HG03095 (cell line): Measurements from ENCODE around the gene CRTAP.
A peak's percentile ranks its signal among the peaks of the same experiment; 100 is the strongest.
"Not testable (repeated sequence)": the region's sequence is repeated elsewhere in the genome, so short reads cannot be mapped to it uniquely, and the experiment has no call there.

Source experiments
- ATAC-seq: cut with Tn5 transposase; IDR thresholded peaks from one replicate; pipeline ENCODE4 v1.9.1; 2021; ENCODE audit warnings: moderate library complexity; ENCODE audit not compliant: unreplicated experiment

CRTAP gene

GRCh38 chr3:33099109-33099645, 14.6 kb upstream of the CRTAP start:
- ATAC-seq = no peak

DNA sequence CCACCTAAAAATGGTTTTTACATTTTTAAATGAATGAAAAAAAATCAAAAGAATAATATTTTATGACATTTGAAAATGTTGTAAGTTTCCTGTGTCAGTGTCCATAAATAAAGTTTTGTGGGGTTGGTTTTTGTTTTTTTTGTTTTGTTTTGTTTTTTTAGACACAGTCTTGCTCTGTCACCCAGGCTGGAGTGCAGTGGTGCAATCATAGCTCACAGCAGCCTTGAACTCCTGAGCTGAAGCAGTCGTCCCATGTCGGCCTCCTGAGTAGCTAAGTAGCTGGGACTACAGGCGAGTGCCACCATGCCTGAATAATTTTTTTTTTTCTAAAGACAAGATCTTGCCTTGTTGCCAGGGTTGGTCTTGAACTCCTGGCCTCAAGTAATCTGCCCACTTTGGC, 14.1 kb upstream of the CRTAP start:
- no peak for ATAC-seq

DNA sequence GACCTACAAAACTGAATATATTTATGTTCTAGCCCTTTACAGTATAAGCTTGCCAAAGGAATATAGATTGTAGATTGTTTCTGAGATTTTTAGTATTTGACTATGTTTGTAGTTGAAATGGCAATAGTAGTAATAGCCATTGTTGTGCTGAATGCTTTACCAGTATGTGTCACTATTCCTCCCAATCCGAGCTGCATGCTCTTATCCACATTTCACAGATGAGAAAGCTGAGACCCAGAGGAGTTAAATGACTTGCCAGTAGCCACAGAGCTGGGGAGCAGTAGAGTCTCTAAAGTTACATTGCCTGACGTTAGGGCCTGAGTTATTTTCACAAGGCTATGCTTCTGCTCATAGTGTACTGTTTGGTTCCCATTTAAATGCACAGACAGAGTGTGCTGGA, 13.6 kb upstream of the CRTAP start:
- no peak for ATAC-seq

GRCh38 chr3:33103034-33103433, 10.8 kb upstream of the CRTAP start:
- no peak for ATAC-seq

DNA sequence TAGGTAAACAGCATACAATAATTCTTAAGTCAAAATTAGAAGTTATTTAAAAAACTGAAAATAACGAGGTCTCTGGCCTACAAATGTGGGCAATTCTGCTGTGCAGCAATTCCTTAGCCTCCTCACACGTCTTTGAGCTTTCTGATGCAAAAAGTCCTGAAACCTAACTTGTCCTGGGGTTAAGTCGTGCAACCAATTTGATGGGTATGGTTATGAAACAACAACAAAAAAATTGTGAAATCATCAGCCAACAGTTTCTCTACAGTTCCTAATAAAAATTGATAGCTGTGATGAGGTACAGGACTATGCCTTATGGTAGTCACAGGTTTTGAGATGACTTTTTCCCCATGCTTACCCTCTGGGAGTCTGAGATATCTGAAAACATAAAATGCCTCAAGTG, 10.3 kb upstream of the CRTAP start:
- no peak for ATAC-seq

- no peak for ATAC-seq
Observed at GRCh38 chr3:33104803-33105202, 9.0 kb upstream of the CRTAP start.

DNA sequence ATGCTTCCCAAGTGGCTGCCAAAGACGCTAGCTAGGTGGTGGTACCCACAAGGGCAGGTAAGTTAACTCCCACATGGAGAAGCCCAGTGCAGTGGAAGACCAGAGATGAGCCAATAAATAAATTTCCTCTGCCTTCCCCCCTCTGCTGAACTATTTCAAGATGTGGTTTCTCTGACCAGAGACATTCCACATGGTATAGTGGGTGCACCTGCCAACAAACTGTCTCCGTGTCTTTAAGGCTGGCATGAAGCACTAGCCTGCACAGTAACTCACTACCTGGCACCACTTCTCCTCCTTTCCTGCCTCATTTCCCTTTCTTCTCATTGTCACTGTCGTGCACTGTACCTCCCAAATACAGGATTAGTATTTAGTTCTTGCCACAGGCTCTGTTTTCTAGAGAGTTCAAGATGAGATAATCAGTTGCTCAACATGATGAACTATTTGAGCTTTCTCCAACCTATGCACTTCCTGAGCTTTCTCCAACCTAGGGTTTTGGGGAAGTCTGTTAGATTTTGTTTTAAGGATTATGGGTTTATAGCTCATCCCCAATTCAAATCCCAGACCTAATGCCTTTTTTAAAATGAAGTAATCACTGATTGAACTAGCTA, 8.4 kb upstream of the CRTAP start:
- ATAC-seq = no peak

DNA sequence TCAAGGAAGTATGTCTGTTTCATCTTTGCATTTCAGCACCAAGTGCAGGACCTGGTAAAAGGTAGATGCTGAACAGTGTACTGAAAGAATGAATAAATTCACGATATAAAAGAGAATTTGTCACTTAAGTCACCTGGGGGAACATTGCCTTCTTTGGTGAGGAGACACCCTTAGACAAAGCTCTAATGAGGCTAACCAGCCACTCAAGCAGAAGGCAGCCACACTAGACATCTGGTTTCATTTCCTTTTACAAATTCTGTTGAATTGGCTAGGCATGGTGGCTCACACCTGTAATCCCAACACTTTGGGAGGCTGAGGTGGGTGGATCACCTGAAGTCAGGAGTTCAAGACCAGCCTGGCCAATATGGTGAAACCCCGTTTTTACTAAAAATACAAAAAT, 7.0 kb upstream of the CRTAP start:
- not testable (repeated sequence) for ATAC-seq

DNA sequence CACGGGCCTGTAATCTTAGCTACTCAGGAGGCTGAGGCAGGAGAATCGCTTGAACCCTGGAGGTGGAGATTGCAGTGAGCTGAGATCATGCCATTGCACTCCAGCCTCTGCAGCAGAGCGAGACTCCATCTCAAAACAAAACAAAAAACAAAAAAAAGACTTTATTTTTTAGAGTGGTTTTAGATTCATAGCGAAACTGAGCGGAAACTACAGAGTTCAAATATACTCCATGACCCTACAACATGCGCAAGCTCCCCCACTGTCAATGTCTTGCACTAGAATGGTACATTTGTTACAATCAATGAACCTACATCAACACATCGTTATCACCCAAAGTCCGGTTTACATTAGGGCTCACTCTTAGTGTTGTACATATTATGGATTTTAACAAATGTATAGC, 2.2 kb upstream of the CRTAP start:
- ATAC-seq = peak; percentile 41

GRCh38 chr3:33114622-33115023, 809 bp downstream of the CRTAP start:
- ATAC-seq = no peak

DNA sequence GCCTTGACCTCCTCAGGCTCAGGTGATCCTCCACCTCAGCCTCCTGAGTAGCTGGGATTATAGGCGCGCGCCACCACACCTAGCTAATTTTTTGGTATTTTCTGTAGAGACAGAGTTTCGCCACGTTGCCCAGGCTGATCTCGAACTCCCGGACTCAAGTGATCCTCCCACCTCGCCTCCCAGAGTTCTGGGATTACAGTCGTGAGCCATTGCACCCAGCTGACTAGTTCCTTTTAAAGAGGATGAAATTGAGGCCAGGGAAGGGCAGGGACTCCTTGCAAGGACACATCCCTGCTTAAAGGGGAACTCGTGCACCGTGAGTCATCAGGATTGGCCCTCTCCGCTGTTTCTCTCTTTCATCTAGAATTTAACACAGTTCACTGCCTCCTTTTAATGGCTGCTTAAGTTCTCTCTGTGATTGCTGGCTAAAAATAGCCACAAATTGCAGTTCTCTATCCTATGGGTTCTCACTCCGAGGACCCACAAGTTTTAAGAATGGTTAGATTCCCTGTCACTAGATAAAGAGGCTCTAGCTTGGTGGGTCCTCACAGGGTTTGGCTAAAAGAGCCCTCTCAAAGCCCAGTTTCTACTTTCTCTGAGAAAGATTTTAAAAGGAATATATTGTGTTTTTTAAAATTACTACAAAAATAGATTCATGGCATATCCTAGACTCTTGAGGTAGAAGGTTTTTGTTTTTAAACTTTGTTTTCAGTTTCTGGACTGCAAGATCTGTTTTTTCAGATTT, 1.4 kb downstream of the CRTAP start:
- no peak for ATAC-seq

DNA sequence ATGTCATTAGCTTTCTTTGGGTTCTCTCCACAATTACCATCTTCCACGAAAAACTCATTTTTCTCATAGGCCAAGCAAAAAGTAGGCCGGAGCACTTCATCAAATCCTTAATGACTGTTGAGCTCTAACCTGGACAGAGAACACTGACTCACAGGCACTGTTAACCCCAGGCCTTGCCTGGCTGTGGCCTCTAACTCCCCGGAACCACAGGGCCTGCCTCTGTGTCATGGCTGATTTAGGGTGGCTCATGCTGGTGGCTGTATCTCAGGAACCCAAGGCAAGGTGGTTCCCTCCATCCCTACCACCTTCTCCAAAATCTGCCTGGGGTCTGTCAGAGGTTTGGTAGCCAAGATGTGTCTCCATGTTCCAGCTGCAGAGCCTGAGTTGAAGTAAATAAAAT, 3.6 kb downstream of the CRTAP start:
- no peak for ATAC-seq

DNA sequence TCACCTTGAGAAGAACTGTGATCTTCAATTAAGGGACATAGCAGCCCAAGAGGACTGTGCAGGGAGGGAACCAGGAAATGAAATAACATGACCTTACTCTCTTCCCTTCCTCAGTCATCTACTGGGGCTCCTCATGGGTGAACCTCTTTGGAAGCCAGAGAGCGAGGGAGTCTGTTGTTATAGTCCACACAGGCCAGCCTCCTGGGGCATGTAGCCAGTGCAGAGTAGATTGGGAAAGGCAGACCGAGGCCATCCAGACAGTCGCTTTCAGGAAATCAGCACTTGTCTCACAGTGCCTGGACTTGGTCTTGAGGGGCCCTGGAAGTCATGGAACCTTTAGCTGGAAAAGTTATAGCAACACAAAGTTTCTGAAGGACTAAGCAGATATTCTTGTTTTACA, 6.1 kb downstream of the CRTAP start:
- no peak for ATAC-seq

DNA sequence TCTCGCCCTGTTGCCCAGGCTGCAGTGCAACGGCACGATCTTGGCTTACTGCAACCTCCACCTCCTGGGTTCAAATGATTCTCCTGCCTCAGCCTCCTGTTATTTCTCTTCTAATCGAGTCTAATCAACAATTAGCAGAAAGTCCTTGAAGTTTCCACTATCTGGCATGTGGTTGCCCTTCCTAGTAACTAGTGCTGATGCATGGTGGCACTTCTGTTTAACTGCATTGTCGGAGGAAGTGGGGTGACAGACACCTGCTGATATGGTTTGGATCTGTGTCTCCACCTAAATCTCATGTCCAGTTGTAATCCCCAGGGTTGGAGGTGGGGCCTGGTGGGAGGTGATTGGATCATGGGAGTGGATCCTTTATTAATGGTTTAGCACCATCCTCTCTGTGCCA, 9.2 kb downstream of the CRTAP start:
- ATAC-seq = no peak

GRCh38 chr3:33124638-33125037, 10.8 kb downstream of the CRTAP start:
- ATAC-seq = no peak

DNA sequence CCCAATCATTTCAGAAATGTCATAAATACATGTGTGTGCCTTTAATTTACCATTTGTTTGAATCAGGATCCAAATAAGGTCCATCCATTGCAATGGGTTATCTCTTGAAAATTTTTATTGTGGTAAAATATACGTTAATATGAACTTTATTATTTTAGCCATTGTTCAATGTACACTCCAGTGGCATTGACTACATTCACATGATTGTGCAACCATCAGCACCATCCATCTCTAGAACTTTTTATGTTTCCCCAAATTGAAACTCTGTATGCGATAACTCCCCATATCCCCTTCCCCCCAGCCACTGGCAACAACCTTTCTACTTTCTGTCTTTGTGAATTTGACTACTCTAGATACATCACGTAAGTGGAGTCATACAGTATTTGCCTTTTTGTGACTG, 12.0 kb downstream of the CRTAP start:
- no peak for ATAC-seq

DNA sequence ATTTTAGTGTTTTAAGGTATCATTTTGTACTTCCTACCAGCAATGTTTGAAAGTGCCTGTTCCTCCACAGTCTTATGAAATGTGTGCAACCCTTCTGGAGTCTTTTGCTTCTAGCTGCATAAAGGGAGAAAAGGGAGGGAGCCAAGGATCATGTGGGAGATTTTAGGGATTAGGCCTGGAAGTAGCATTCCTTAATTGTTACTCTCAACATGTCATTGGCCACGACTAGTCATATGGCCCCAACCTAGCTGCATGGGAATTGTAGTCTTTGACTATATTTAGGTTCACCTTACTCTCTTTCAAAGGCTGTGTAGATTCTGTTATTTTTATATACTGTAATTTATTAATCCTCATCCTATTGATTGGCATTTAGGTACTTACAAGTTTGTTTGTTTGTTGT, 14.9 kb downstream of the CRTAP start:
- no peak for ATAC-seq

DNA sequence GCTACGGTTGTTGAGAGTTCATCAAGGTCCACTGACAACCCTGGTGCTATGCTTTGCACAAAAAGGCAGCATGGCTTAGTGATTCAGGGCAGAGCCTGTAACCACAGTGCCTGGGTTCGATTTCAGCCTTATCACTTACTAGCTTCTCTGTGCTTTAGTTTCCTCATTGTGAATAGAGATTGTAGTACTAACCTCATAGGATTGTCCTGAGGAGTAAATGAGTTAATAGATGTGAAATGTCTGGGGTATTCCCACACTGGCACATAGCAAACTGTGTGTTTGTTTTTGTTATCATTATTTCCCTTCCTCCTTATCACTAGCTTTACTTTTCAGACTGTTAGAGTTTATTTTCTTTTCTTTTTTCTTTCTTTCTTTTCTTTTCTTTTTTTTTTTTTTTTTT, 16.3 kb downstream of the CRTAP start:
- ATAC-seq = no peak

- ATAC-seq = peak; percentile 80
Observed at GRCh38 chr3:33131331-33132018, 17.7 kb downstream of the CRTAP start.

DNA sequence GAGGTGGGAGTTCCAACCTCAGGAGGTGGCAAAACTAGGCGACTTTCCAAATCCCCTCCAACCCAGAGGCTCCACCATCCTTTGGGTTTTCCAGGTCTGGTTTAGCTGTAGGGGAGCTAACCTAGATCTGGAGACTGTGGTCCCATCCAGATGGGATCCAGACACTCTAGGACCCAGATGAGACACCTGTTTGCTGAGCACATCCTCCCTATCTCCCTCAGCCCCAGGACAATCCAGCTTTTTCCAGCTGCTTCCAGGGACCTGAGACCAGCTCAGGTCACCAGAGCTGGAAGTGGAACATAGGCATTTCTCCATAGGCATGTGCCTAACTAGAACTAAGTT, 18.2 kb downstream of the CRTAP start:
- ATAC-seq = no peak

GRCh38 chr3:33134026-33134625, 20.3 kb downstream of the CRTAP start:
- no peak for ATAC-seq

DNA sequence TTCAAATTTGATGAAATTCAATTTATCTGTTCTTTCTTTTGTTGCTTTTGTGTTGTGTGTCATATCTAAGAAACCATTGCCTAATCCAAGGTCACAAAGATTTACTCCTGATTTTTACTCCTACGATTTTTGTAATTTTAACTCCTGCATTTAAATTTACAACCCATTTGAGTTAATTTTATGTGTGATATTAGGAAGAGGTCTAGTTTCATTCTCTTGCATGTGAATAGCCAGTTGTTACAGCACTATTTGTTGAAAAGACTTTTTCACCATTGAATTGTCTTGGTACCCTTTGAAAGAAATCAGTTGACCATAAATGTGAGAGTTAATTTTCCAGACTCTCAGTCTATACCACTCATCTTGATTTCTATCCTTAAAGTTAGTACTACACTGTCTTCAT, 23.9 kb downstream of the CRTAP start:
- no peak for ATAC-seq
